Upper lobe of left lung (tissue), 4 donors: ENCODE measurements around the gene KLHL30.

Experiments
- CTCF ChIP-seq, 6 experiments: fragments of 450-650 bp in 4 of 6; fragments of 200-600 bp in 2 of 6; sonication (generic) in 2 of 6; IDR thresholded peaks; one replicate each; pipeline ENCODE4 v1.5.1; 2016 to 2019; ENCODE audit warnings: antibody characterized with exemption in 6 of 6
- EP300 ChIP-seq, 4 donors: sonication (generic); formaldehyde crosslinking; IDR thresholded peaks; one replicate each; pipeline ENCODE4 v1.5.1; 2017; ENCODE audit warnings: antibody characterized with exemption in 4 of 4, control low read depth in 2 of 4
- POLR2A ChIP-seq, 4 donors: fragments of 450-650 bp; IDR thresholded peaks; one replicate each; pipeline ENCODE4 v1.5.1; 2016 to 2017; ENCODE audit warnings: antibody characterized with exemption in 4 of 4, mild to moderate bottlenecking in 2 of 4

DNA sequence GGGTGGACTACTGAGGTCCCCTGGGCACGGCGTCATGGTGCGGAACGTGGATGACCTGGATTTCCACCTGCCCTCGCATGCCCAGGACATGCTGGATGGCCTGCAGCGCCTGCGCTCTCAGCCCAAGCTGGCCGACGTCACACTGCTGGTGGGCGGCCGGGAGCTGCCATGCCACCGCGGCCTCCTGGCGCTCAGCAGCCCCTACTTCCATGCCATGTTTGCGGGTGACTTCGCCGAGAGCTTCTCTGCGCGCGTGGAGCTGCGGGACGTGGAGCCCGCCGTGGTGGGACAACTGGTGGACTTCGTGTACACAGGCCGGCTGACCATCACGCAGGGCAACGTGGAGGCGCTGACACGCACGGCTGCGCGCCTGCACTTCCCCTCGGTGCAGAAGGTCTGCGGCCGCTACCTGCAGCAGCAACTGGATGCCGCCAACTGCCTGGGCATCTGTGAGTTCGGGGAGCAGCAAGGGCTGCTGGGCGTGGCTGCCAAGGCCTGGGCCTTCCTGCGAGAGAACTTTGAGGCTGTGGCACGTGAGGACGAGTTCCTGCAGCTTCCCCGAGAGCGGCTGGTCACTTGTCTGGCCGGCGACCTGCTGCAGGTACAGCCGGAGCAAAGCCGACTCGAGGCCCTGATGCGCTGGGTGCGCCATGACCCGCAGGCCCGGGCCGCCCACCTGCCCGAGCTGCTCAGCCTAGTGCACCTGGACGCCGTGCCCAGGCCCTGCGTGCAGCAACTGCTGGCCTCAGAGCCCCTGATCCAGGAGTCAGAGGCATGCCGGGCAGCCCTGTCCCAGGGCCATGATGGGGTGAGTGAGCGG, 2.5 kb downstream of the KLHL30 start:
- TF ChIP-seq CTCF (IDR thresholded peaks at IDR 0.05) (no peak), POLR2A (IDR thresholded peaks at IDR 0.05) (no peak), EP300 (IDR thresholded peaks at IDR 0.05) (no peak)
